ENCODE results near the gene SLC39A11. TPM values are rescaled to one million over a fixed set of nuclear protein-coding genes. Genes with fewer than 3 reads are reported as not detected.

SLC39A11 gene
- total RNA-seq, 1 experiment from 2014 or later, result 56.1 TPM

GRCh38 chr17:73048170-73048569 lies 44.3 kb downstream of the SLC39A11 start:
- intact Hi-C loops (cut with micrococcal nuclease; ENCODE audit: unreplicated experiment), result no loop called here
- ChIA-PET POLR2A (no interaction called here), CTCF (no interaction called here)
- no peak for ATAC-seq
- no peaks in the 10 kb centered on the region for H3K27me3 ChIP-seq (ENCODE audit: control insufficient read depth, insufficient read depth, low read length)
- BruUV-seq (replicated peaks), result no TSS peak
- H3K27ac ChIP-seq (ENCODE audit: low read length), result no peak overlapping the region
- 0 out of 2 replicates have a peak, but pooled peaks cover 3% of the 10 kb centered on the region for H3K4me1 ChIP-seq (ENCODE audit: control insufficient read depth, insufficient read depth, low read length)
- no peak overlapping the region for H3K4me3 ChIP-seq (ENCODE audit: low read depth in 2 of 2, low read length in 2 of 2)
- H3K9me3 ChIP-seq (ENCODE audit: control insufficient read depth, insufficient read depth, low read depth, low read length), result no peaks in the 10 kb centered on the region
- in situ Hi-C loops (cut with HindIII; ENCODE audit: low pct_unique_long_range_greater_than_20kb, low sequenced_read_pairs), result no loop called here
- TF ChIP-seq TCF7L2 (IDR thresholded peaks at IDR 0.05; ENCODE audit: low read depth, low read length), result no peak
- TF ChIP-seq, protein P1, sequence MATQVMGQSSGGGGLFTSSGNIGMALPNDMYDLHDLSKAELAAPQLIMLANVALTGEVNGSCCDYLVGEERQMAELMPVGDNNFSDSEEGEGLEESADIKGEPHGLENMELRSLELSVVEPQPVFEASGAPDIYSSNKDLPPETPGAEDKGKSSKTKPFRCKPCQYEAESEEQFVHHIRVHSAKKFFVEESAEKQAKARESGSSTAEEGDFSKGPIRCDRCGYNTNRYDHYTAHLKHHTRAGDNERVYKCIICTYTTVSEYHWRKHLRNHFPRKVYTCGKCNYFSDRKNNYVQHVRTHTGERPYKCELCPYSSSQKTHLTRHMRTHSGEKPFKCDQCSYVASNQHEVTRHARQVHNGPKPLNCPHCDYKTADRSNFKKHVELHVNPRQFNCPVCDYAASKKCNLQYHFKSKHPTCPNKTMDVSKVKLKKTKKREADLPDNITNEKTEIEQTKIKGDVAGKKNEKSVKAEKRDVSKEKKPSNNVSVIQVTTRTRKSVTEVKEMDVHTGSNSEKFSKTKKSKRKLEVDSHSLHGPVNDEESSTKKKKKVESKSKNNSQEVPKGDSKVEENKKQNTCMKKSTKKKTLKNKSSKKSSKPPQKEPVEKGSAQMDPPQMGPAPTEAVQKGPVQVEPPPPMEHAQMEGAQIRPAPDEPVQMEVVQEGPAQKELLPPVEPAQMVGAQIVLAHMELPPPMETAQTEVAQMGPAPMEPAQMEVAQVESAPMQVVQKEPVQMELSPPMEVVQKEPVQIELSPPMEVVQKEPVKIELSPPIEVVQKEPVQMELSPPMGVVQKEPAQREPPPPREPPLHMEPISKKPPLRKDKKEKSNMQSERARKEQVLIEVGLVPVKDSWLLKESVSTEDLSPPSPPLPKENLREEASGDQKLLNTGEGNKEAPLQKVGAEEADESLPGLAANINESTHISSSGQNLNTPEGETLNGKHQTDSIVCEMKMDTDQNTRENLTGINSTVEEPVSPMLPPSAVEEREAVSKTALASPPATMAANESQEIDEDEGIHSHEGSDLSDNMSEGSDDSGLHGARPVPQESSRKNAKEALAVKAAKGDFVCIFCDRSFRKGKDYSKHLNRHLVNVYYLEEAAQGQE (IDR thresholded peaks at IDR 0.05; ENCODE audit: insufficient read depth in 1 of 2, low read depth in 2 of 2, low read length in 1 of 2), result no peak
- no peak for TF ChIP-seq POLR2AphosphoS5 (IDR thresholded peaks at IDR 0.05; ENCODE audit: low read depth, low read length)
- TF ChIP-seq SIN3A (IDR thresholded peaks at IDR 0.05; ENCODE audit: borderline replicate concordance, insufficient read depth, low read depth, low read length), result no peak
- TF ChIP-seq, protein P2, sequence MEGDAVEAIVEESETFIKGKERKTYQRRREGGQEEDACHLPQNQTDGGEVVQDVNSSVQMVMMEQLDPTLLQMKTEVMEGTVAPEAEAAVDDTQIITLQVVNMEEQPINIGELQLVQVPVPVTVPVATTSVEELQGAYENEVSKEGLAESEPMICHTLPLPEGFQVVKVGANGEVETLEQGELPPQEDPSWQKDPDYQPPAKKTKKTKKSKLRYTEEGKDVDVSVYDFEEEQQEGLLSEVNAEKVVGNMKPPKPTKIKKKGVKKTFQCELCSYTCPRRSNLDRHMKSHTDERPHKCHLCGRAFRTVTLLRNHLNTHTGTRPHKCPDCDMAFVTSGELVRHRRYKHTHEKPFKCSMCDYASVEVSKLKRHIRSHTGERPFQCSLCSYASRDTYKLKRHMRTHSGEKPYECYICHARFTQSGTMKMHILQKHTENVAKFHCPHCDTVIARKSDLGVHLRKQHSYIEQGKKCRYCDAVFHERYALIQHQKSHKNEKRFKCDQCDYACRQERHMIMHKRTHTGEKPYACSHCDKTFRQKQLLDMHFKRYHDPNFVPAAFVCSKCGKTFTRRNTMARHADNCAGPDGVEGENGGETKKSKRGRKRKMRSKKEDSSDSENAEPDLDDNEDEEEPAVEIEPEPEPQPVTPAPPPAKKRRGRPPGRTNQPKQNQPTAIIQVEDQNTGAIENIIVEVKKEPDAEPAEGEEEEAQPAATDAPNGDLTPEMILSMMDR (IDR thresholded peaks at IDR 0.05), result no peak
- DNase-seq (ENCODE audit: low read depth, low spot score), result no peak
- H3K36me3 ChIP-seq (ENCODE audit: control insufficient read depth, insufficient read depth, low read length), result no peaks in the 10 kb centered on the region

- DNase-seq (ENCODE audit: low read depth, low spot score) (no peak), ATAC-seq (no peak)
- no TSS peak for BruUV-seq (replicated peaks)
- Histone ChIP-seq H3K27me3 (ENCODE audit: control insufficient read depth, insufficient read depth, low read length) (no peaks in the 10 kb centered on the region), H3K27ac (ENCODE audit: low read length) (no peak overlapping the region), H3K36me3 (ENCODE audit: control insufficient read depth, insufficient read depth, low read length) (no peaks in the 10 kb centered on the region), H3K4me1 (ENCODE audit: control insufficient read depth, insufficient read depth, low read length) (0 out of 2 replicates have a peak, but pooled peaks cover 3% of the 10 kb centered on the region), H3K9me3 (ENCODE audit: control insufficient read depth, insufficient read depth, low read depth, low read length) (no peaks in the 10 kb centered on the region; the same call in 1 of the 2 replicates), H3K4me3 (ENCODE audit: low read depth in 2 of 2, low read length in 2 of 2) (no peak overlapping the region)
- TF ChIP-seq POLR2AphosphoS5 (IDR thresholded peaks at IDR 0.05; ENCODE audit: low read depth, low read length) (no peak), TCF7L2 (IDR thresholded peaks at IDR 0.05; ENCODE audit: low read depth, low read length) (no peak), SIN3A (IDR thresholded peaks at IDR 0.05; ENCODE audit: borderline replicate concordance, insufficient read depth, low read depth, low read length) (no peak)
- TF ChIP-seq, protein P2 (IDR thresholded peaks at IDR 0.05), result no peak
- TF ChIP-seq, protein P1 (IDR thresholded peaks at IDR 0.05; ENCODE audit: insufficient read depth in 1 of 2, low read depth in 2 of 2, low read length in 1 of 2), result no peak
- POLR2A ChIA-PET, result interaction anchor here (0.7 kb wide), 1 partner anchor 64 kb away, joined by 27 read pairs; no protein-coding TSS in a partner anchor
- intact Hi-C loops (cut with micrococcal nuclease; ENCODE audit: unreplicated experiment) (no loop called here), in situ Hi-C loops (cut with HindIII; ENCODE audit: low pct_unique_long_range_greater_than_20kb, low sequenced_read_pairs) (no loop called here)
- CTCF ChIA-PET, result no interaction called here
Measured at GRCh38 chr17:73045724-73046123, 46.8 kb downstream of the SLC39A11 start.

All from Panc1 (cell line).